ENCODE measurements around the gene HUWE1. TPM values are rescaled to one million over a fixed set of nuclear protein-coding genes. Genes with fewer than 3 reads are reported as not detected.

Gene HUWE1
- total and polyA plus RNA-seq, 2 of the 13 experiments (the other 11 are each of a cell fraction or from before 2014, with no cell fraction given): 63.2 to 68.1 TPM

DNA sequence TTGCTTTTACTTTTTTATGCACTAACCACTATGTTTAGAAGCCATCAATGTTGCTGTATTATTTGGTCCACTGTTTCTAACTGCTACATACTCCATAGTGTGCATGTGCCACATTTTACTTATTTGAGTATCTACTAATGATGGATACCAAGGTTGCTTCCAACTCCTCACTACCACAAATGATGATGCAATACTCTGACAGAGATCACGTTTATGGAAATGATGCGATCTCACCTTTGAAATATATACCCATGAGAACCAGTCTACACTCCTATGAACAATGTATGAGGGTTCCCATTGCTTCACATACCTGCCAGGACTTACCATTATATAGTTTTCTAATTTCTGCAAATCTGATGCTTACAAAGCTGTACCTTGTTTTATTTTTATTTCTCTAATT lies 44.2 kb downstream of the HUWE1 start:
- no peak overlapping the region for H3K4me3 ChIP-seq (replicated peaks in 1 of 3; ENCODE audit: insufficient read depth in 1 of 3, low read depth in 2 of 3, low read length in 3 of 3)
- no TSS peak for BruUV-seq (replicated peaks)
- no peak for FAIRE-seq
- H3K36me3 ChIP-seq (replicated peaks in 1 of 2; ENCODE audit: control insufficient read depth in 1 of 2, insufficient read depth in 2 of 2, low read length in 2 of 2): peaks cover 3 to 17% of the 10 kb centered on the region in 2 experiments
- H3K4me1 ChIP-seq (ENCODE audit: insufficient read depth, low read length): peaks cover 7% of the 10 kb centered on the region
- H3K9me3 ChIP-seq (ENCODE audit: low read length): no peaks in the 10 kb centered on the region
- no peaks in the 10 kb centered on the region for H4K20me1 ChIP-seq (ENCODE audit: insufficient read depth, low read length)
- H3K27ac ChIP-seq (ENCODE audit: extremely low read length, insufficient read depth, low read length): no peak overlapping the region
- TF ChIP-seq CEBPG (CRISPR knock-in tag; IDR thresholded peaks at IDR 0.05) (0 out of 2 replicates have a peak, but pooled peaks have one; percentile 13), CEBPB (IDR thresholded peaks at IDR 0.05; ENCODE audit: borderline replicate concordance, low read depth, low read length) (peak; percentile 53; the same call in 1 of the 2 replicates), ATF7 (IDR thresholded peaks at IDR 0.05) (peak; percentile 56; the same call in 1 of the 2 replicates), ATF7 (CRISPR knock-in tag; IDR thresholded peaks at IDR 0.05) (no peak), ZNF20 (CRISPR knock-in tag; IDR thresholded peaks at IDR 0.05) (no peak)
- TF ChIP-seq, protein P1, sequence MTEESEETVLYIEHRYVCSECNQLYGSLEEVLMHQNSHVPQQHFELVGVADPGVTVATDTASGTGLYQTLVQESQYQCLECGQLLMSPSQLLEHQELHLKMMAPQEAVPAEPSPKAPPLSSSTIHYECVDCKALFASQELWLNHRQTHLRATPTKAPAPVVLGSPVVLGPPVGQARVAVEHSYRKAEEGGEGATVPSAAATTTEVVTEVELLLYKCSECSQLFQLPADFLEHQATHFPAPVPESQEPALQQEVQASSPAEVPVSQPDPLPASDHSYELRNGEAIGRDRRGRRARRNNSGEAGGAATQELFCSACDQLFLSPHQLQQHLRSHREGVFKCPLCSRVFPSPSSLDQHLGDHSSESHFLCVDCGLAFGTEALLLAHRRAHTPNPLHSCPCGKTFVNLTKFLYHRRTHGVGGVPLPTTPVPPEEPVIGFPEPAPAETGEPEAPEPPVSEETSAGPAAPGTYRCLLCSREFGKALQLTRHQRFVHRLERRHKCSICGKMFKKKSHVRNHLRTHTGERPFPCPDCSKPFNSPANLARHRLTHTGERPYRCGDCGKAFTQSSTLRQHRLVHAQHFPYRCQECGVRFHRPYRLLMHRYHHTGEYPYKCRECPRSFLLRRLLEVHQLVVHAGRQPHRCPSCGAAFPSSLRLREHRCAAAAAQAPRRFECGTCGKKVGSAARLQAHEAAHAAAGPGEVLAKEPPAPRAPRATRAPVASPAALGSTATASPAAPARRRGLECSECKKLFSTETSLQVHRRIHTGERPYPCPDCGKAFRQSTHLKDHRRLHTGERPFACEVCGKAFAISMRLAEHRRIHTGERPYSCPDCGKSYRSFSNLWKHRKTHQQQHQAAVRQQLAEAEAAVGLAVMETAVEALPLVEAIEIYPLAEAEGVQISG (CRISPR knock-in tag; IDR thresholded peaks at IDR 0.05): no peak
- H3K9ac ChIP-seq (ENCODE audit: insufficient read depth, low read depth, low read length): no peak overlapping the region
- ChIA-PET POLR2A (no interaction called here), CTCF (ENCODE audit: low intra/inter-chr PET ratio, low total read pairs) (no interaction called here)
- no peak overlapping the region for H3K4me2 ChIP-seq (ENCODE audit: low read depth, low read length)
- intact Hi-C loops (cut with micrococcal nuclease; ENCODE audit: unreplicated experiment) (no loop called here), in situ Hi-C loops (cut with HindIII; ENCODE audit: extremely low pct_ligation_motif_present, low pct_unique_long_range_greater_than_20kb) (no loop called here)
- no peaks in the 10 kb centered on the region for H3K27me3 ChIP-seq (ENCODE audit: control insufficient read depth in 1 of 2, insufficient read depth in 2 of 2, low read length in 2 of 2)
- no peak overlapping the region for H2AFZ ChIP-seq (ENCODE audit: low read length)
- 95% methylated on average over 2 of the region's 2 CpGs for WGBS (ENCODE audit: low lambda C conversion rate)
- H3K79me2 ChIP-seq (ENCODE audit: insufficient read depth, low read length): no peaks in the 10 kb centered on the region
- ATAC-seq: no peak
- no peak for DNase-seq (ENCODE audit: low spot score)

- ChIA-PET POLR2A (no interaction called here), CTCF (ENCODE audit: low intra/inter-chr PET ratio, low total read pairs) (no interaction called here)
- Histone ChIP-seq H3K79me2 (ENCODE audit: insufficient read depth, low read length) (no peaks in the 10 kb centered on the region), H4K20me1 (ENCODE audit: insufficient read depth, low read length) (no peaks in the 10 kb centered on the region; the same call in 1 of the 2 replicates), H3K27me3 (ENCODE audit: control insufficient read depth in 1 of 2, insufficient read depth in 2 of 2, low read length in 2 of 2) (no peaks in the 10 kb centered on the region), H3K27ac (ENCODE audit: extremely low read length, insufficient read depth, low read length) (no peak overlapping the region), H3K9me3 (ENCODE audit: low read length) (no peaks in the 10 kb centered on the region), H3K36me3 (replicated peaks in 1 of 2; ENCODE audit: control insufficient read depth in 1 of 2, insufficient read depth in 2 of 2, low read length in 2 of 2) (peaks cover 0 to 11% of the 10 kb centered on the region in 2 experiments; a peak in 2 of 5 replicates), H3K4me3 (replicated peaks in 1 of 3; ENCODE audit: insufficient read depth in 1 of 3, low read depth in 2 of 3, low read length in 3 of 3) (no peak overlapping the region), H2AFZ (ENCODE audit: low read length) (no peak overlapping the region), H3K4me2 (ENCODE audit: low read depth, low read length) (no peak overlapping the region), H3K4me1 (ENCODE audit: insufficient read depth, low read length) (no peaks in the 10 kb centered on the region), H3K9ac (ENCODE audit: insufficient read depth, low read depth, low read length) (no peak overlapping the region)
- in situ Hi-C loops (cut with HindIII; ENCODE audit: extremely low pct_ligation_motif_present, low pct_unique_long_range_greater_than_20kb) (no loop called here), intact Hi-C loops (cut with micrococcal nuclease; ENCODE audit: unreplicated experiment) (no loop called here)
- no peak for FAIRE-seq
- BruUV-seq (replicated peaks): no TSS peak
- no peak for ATAC-seq
- no peak for DNase-seq (ENCODE audit: low spot score)
- no peak for TF ChIP-seq CENPT (CRISPR knock-in tag; IDR thresholded peaks at IDR 0.05; ENCODE audit: low read depth)
- no peak for TF ChIP-seq FIP1L1 (IDR thresholded peaks at IDR 0.05; ENCODE audit: borderline replicate concordance, insufficient read depth, low read depth, low read length)
- TF ChIP-seq ZNF879 (CRISPR knock-in tag; IDR thresholded peaks at IDR 0.05): no peak
- TF ChIP-seq, protein P2, sequence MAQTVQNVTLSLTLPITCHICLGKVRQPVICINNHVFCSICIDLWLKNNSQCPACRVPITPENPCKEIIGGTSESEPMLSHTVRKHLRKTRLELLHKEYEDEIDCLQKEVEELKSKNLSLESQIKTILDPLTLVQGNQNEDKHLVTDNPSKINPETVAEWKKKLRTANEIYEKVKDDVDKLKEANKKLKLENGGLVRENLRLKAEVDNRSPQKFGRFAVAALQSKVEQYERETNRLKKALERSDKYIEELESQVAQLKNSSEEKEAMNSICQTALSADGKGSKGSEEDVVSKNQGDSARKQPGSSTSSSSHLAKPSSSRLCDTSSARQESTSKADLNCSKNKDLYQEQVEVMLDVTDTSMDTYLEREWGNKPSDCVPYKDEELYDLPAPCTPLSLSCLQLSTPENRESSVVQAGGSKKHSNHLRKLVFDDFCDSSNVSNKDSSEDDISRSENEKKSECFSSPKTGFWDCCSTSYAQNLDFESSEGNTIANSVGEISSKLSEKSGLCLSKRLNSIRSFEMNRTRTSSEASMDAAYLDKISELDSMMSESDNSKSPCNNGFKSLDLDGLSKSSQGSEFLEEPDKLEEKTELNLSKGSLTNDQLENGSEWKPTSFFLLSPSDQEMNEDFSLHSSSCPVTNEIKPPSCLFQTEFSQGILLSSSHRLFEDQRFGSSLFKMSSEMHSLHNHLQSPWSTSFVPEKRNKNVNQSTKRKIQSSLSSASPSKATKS (CRISPR knock-in tag; IDR thresholded peaks at IDR 0.05): no peak
- TF ChIP-seq ZNF660 (CRISPR knock-in tag; IDR thresholded peaks at IDR 0.05; ENCODE audit: borderline replicate concordance, low read depth): no peak
- no peak for TF ChIP-seq ZFP1 (CRISPR knock-in tag; IDR thresholded peaks at IDR 0.05)
- TF ChIP-seq ZNF563 (CRISPR knock-in tag; IDR thresholded peaks at IDR 0.05): no peak
- no peak for TF ChIP-seq POLR2AphosphoS2 (IDR thresholded peaks at IDR 0.05; ENCODE audit: low read depth, low read length)
- TF ChIP-seq FOXO1 (CRISPR knock-in tag; IDR thresholded peaks at IDR 0.05): no peak
- no peak for TF ChIP-seq HNRNPUL1 (IDR thresholded peaks at IDR 0.05; ENCODE audit: low read depth, low read length)
- no peak for TF ChIP-seq ZNF232 (CRISPR knock-in tag; IDR thresholded peaks at IDR 0.05; ENCODE audit: borderline replicate concordance)
Measured at GRCh38 chrX:53639257-53639656, 47.3 kb downstream of the HUWE1 start.
